Coronary artery (tissue), 2 donors: Measurements from ENCODE around the gene HOXD3.

Experiments used
- DNase-seq: peaks from one replicate; pipeline ENCODE4 v3.0.0-alpha.2; 2017; ENCODE audit warnings: low spot score
- H3K27ac ChIP-seq, 2 donors: fragments of 200-600 bp; sonication (generic); one replicate each; pipeline ENCODE4 v1.5.1; 2016 to 2019
- H3K4me3 ChIP-seq: fragments of 200-600 bp; sonication (generic); 2 replicates; pipeline ENCODE4 v1.5.1; 2016; ENCODE audit warnings: mild to moderate bottlenecking, moderate library complexity
- CTCF ChIP-seq: fragments of 200-600 bp; sonication (generic); IDR thresholded peaks from one replicate; pipeline ENCODE4 v1.5.1; 2019; ENCODE audit warnings: antibody characterized with exemption

Gene HOXD3

GRCh38 chr2:176199902-176200301 lies 42.8 kb downstream of the HOXD3 start:
- no peak for TF ChIP-seq CTCF
- no peak for DNase-seq
- H3K4me3 ChIP-seq: no peak overlapping the region
- no peak overlapping the region for H3K27ac ChIP-seq

GRCh38 chr2:176200971-176201370 lies 43.9 kb downstream of the HOXD3 start:
- DNase-seq: no peak
- H3K27ac ChIP-seq: no peak overlapping the region
- TF ChIP-seq CTCF: no peak
- no peak overlapping the region for H3K4me3 ChIP-seq

- Histone ChIP-seq H3K4me3 (no peak overlapping the region), H3K27ac (no peak overlapping the region)
- DNase-seq: no peak
- TF ChIP-seq CTCF: no peak
Observed at GRCh38 chr2:176202491-176202890, 45.4 kb downstream of the HOXD3 start.

- no peak overlapping the region for H3K4me3 ChIP-seq
- no peak overlapping the region for H3K27ac ChIP-seq
- DNase-seq: no peak
- no peak for TF ChIP-seq CTCF
Observed at GRCh38 chr2:176205126-176205525, 48.0 kb downstream of the HOXD3 start.

GRCh38 chr2:176206136-176206535 lies 49.0 kb downstream of the HOXD3 start:
- no peak overlapping the region for H3K27ac ChIP-seq
- no peak for TF ChIP-seq CTCF
- no peak overlapping the region for H3K4me3 ChIP-seq
- DNase-seq: no peak

GRCh38 chr2:176206682-176207081 lies 49.6 kb downstream of the HOXD3 start:
- no peak for TF ChIP-seq CTCF
- Histone ChIP-seq H3K27ac (no peak overlapping the region), H3K4me3 (no peak overlapping the region)
- DNase-seq: no peak

GRCh38 chr2:176211110-176211509 lies 54.0 kb downstream of the HOXD3 start:
- no peak for DNase-seq
- no peak for TF ChIP-seq CTCF

More at GRCh38 chr2:176211110-176211509, 54.0 kb downstream of the HOXD3 start:
- H3K4me3 ChIP-seq: no peak overlapping the region
- H3K27ac ChIP-seq: no peak overlapping the region
